HepG2 (cell line): ENCODE measurements around the gene GFRA3. TPM values are rescaled to one million over a fixed set of nuclear protein-coding genes. Genes with fewer than 3 reads are reported as not detected.

Experiments used
- ATF7 ChIP-seq, 2 experiments: fragments of 450-650 bp in 1 of 2; sonication (generic) in 1 of 2; formaldehyde crosslinking in 1 of 2; IDR thresholded peaks; 2 replicates each; pipeline versions ENCODE4 v1.4.0 to v1.6.1; 2016 to 2020; ENCODE audit warnings: antibody characterized with exemption in 1 of 2, mild to moderate bottlenecking in 1 of 2, missing genetic modification reagents in 1 of 2
- CBX2 ChIP-seq, 2 experiments: fragments of 200-600 bp in 1 of 2; sonication (generic); formaldehyde crosslinking in 1 of 2; IDR thresholded peaks; 2 replicates each; pipeline versions ENCODE4 v1.7.0 to v1.8.1; 2018 to 2022; ENCODE audit warnings: low read depth in 2 of 2, low read length in 1 of 2, mild to moderate bottlenecking in 1 of 2, missing genetic modification reagents in 1 of 2
- CHD4 ChIP-seq: fragments of 200-600 bp; sonication (generic); IDR thresholded peaks from 2 replicates; pipeline ENCODE4 v1.7.0; 2017; ENCODE audit warnings: mild to moderate bottlenecking, low read length, borderline replicate concordance
- DNMT1 ChIP-seq: sonication (generic); formaldehyde crosslinking; IDR thresholded peaks from 2 replicates; pipeline ENCODE4 v1.5.1; 2020; ENCODE audit warnings: mild to moderate bottlenecking, missing genetic modification reagents
- HNRNPL ChIP-seq: fragments of 200-400 bp; formaldehyde crosslinking; IDR thresholded peaks from 2 replicates; pipeline ENCODE4 v1.6.1; 2017; ENCODE audit warnings: mild to moderate bottlenecking, low read depth, low read length
- PRMT3 ChIP-seq: sonication (generic); formaldehyde crosslinking; IDR thresholded peaks from 2 replicates; pipeline ENCODE4 v1.8.1; 2022; ENCODE audit warnings: low read depth, mild to moderate bottlenecking, moderate library complexity, missing genetic modification reagents, borderline replicate concordance
- SMAD1 ChIP-seq: sonication (generic); formaldehyde crosslinking; IDR thresholded peaks from 2 replicates; pipeline ENCODE4 v1.4.0; 2020; ENCODE audit warnings: missing genetic modification reagents, low read depth, mild to moderate bottlenecking, borderline replicate concordance
- SSRP1 ChIP-seq: IDR thresholded peaks from 2 replicates; pipeline ENCODE4 v1.6.1; 2016; ENCODE audit warnings: control low read depth
- ZFP36L1 ChIP-seq: sonication (generic); formaldehyde crosslinking; IDR thresholded peaks from 2 replicates; pipeline ENCODE4 v1.8.0; 2022; ENCODE audit warnings: mild to moderate bottlenecking, missing genetic modification reagents, moderate library complexity
- ZNF136 ChIP-seq: sonication (generic); formaldehyde crosslinking; IDR thresholded peaks from 2 replicates; pipeline ENCODE4 v1.8.1; 2022; ENCODE audit warnings: low read depth, mild to moderate bottlenecking, moderate library complexity, missing genetic modification reagents
- ZNF180 ChIP-seq: sonication (generic); formaldehyde crosslinking; IDR thresholded peaks from 2 replicates; pipeline ENCODE4 v1.4.0; 2020; ENCODE audit warnings: low read depth, missing genetic modification reagents, borderline replicate concordance
- ZNF282 ChIP-seq: fragments of 450-650 bp; IDR thresholded peaks from 2 replicates; pipeline ENCODE4 v1.6.1; 2018; ENCODE audit not compliant: partially characterized antibody
- ZNF598 ChIP-seq: sonication (generic); formaldehyde crosslinking; IDR thresholded peaks from 2 replicates; pipeline ENCODE4 v1.5.1; 2020; ENCODE audit warnings: mild to moderate bottlenecking, missing genetic modification reagents, borderline replicate concordance
- polyA plus RNA-seq, 8 experiments: library from polyadenylated mRNA; depleted of rRNA in 3 of 8; stranded (reverse) in 7 of 8; unstranded in 1 of 8; fragments of >200 nt; fragmentation: Illumina TruSeq in 4 of 8; extraction: Trizol in 4 of 8; gene quantifications; 2 replicates each; pipeline versions ENCODE4 v1.2.1 to v1.2.3, GENCODE V29; 2011 to 2016; ENCODE audit warnings: low read depth in 4 of 8, missing spikeins in 1 of 8, mixed read lengths in 1 of 8; ENCODE audit not compliant: insufficient read depth in 1 of 8
- total RNA-seq, 5 experiments: library from RNA; depleted of rRNA; stranded (reverse); fragments of >200 nt; fragmentation: Illumina TruSeq; extraction: Trizol; gene quantifications; 2 replicates each; pipeline ENCODE4 v1.2.3, GENCODE V29; 2016; ENCODE audit warnings: low read depth in 1 of 5
- TF ChIP-seq, protein P1 (sequence below): sonication (generic); formaldehyde crosslinking; conservative IDR thresholded peaks from 2 replicates; pipeline ENCODE4 v1.4.0; 2020; ENCODE audit warnings: missing genetic modification reagents
- TF ChIP-seq, protein P2 (sequence below): IDR thresholded peaks from 2 replicates; pipeline ENCODE4 v1.4.0; 2020; ENCODE audit warnings: mild to moderate bottlenecking, missing genetic modification reagents
- TF ChIP-seq, protein P3 (sequence below): sonication (generic); formaldehyde crosslinking; IDR thresholded peaks from 2 replicates; pipeline ENCODE4 v1.4.0; 2020; ENCODE audit warnings: low read depth, mild to moderate bottlenecking, missing genetic modification reagents
- TF ChIP-seq, protein P4 (sequence below): sonication (generic); formaldehyde crosslinking; IDR thresholded peaks from 2 replicates; pipeline ENCODE4 v1.8.0; 2022; ENCODE audit warnings: missing genetic modification reagents, low read depth, mild to moderate bottlenecking, borderline replicate concordance
- TF ChIP-seq, protein P5 (sequence below): sonication (generic); formaldehyde crosslinking; IDR thresholded peaks from 2 replicates; pipeline ENCODE4 v1.4.0; 2020; ENCODE audit warnings: missing genetic modification reagents; ENCODE audit errors: not compliant biosample characterization

The GFRA3 gene
- total and polyA plus RNA-seq, 2 of the 13 experiments (the other 11 are each of a cell fraction or from before 2014, with no cell fraction given): 0.27 to 0.30 TPM

DNA sequence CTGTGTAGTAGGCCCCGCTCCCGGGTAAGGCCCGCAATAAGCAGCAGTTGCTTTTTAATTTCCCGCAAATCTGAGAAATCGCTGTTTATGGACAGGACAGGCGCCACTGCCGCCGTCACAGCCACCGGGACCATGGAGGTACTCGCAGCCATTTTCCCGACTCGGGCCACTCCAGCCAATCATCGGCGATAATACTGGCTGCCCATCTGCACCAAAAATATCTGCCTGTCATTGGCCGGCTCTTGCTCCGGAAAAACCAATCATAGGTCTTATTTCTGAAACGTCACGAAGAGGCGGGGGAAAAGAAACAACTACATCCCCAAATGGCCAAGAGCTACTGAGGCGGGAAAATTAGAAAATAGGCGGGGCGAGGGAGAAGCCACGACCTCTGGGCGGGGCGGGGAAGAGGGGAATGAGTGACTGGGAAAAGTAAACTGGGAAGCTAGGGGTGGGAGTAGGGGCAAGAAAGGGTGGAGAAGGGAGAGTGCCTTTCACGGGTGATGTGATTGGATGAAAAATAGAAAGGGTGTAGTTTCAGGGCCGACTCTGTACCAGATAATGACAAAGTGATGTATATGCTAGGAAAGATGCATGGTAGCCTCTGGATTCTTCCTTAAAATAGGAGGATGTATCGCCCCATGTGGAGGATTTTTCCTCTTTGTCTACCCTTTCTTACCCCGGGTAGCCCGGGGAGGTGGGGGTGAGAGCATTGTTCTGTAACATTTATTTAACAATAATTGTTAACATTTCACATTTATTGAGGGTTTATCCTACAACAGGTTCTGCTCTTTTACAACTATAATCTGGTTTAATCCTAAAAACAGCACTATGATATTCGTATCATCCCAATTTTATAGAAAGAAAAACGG lies 61.0 kb downstream of the GFRA3 start, which contains the start of gene CDC23 (continued):
- TF ChIP-seq, protein P1, sequence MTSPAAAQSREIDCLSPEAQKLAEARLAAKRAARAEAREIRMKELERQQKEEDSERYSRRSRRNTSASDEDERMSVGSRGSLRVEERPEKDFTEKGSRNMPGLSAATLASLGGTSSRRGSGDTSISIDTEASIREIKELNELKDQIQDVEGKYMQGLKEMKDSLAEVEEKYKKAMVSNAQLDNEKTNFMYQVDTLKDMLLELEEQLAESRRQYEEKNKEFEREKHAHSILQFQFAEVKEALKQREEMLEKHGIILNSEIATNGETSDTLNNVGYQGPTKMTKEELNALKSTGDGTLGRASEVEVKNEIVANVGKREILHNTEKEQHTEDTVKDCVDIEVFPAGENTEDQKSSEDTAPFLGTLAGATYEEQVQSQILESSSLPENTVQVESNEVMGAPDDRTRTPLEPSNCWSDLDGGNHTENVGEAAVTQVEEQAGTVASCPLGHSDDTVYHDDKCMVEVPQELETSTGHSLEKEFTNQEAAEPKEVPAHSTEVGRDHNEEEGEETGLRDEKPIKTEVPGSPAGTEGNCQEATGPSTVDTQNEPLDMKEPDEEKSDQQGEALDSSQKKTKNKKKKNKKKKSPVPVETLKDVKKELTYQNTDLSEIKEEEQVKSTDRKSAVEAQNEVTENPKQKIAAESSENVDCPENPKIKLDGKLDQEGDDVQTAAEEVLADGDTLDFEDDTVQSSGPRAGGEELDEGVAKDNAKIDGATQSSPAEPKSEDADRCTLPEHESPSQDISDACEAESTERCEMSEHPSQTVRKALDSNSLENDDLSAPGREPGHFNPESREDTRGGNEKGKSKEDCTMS (CRISPR knock-in tag): no peak
- TF ChIP-seq CHD4 (peak; percentile 60; the same call in 1 of the 2 replicates), CBX2 (IDR thresholded peaks at IDR 0.05; ENCODE audit: low read depth, low read length) (no peak), CBX2 (CRISPR knock-in tag; IDR thresholded peaks at IDR 0.05; ENCODE audit: low read depth) (no peak), DNMT1 (no peak), PRMT3 (no peak), ZNF282 (no peak), ZNF136 (CRISPR knock-in tag) (0 out of 2 replicates have a peak, but pooled peaks have one; percentile 28), ZFP36L1 (CRISPR knock-in tag) (peak; percentile 80; the same call in 1 of the 2 replicates), SSRP1 (CRISPR knock-in tag) (no peak), ZNF180 (no peak), HNRNPL (0 out of 2 replicates have a peak, but pooled peaks have one; percentile 32), ATF7 (IDR thresholded peaks at IDR 0.05) (no peak), ATF7 (CRISPR knock-in tag; IDR thresholded peaks at IDR 0.05) (no peak), ZNF598 (CRISPR knock-in tag) (no peak), SMAD1 (CRISPR knock-in tag) (no peak)
- TF ChIP-seq, protein P2, sequence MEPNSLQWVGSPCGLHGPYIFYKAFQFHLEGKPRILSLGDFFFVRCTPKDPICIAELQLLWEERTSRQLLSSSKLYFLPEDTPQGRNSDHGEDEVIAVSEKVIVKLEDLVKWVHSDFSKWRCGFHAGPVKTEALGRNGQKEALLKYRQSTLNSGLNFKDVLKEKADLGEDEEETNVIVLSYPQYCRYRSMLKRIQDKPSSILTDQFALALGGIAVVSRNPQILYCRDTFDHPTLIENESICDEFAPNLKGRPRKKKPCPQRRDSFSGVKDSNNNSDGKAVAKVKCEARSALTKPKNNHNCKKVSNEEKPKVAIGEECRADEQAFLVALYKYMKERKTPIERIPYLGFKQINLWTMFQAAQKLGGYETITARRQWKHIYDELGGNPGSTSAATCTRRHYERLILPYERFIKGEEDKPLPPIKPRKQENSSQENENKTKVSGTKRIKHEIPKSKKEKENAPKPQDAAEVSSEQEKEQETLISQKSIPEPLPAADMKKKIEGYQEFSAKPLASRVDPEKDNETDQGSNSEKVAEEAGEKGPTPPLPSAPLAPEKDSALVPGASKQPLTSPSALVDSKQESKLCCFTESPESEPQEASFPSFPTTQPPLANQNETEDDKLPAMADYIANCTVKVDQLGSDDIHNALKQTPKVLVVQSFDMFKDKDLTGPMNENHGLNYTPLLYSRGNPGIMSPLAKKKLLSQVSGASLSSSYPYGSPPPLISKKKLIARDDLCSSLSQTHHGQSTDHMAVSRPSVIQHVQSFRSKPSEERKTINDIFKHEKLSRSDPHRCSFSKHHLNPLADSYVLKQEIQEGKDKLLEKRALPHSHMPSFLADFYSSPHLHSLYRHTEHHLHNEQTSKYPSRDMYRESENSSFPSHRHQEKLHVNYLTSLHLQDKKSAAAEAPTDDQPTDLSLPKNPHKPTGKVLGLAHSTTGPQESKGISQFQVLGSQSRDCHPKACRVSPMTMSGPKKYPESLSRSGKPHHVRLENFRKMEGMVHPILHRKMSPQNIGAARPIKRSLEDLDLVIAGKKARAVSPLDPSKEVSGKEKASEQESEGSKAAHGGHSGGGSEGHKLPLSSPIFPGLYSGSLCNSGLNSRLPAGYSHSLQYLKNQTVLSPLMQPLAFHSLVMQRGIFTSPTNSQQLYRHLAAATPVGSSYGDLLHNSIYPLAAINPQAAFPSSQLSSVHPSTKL: 0 out of 2 replicates have a peak, but pooled peaks have one; percentile 7
- TF ChIP-seq, protein P3, sequence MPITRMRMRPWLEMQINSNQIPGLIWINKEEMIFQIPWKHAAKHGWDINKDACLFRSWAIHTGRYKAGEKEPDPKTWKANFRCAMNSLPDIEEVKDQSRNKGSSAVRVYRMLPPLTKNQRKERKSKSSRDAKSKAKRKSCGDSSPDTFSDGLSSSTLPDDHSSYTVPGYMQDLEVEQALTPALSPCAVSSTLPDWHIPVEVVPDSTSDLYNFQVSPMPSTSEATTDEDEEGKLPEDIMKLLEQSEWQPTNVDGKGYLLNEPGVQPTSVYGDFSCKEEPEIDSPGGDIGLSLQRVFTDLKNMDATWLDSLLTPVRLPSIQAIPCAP (CRISPR knock-in tag): no peak
- TF ChIP-seq, protein P4, sequence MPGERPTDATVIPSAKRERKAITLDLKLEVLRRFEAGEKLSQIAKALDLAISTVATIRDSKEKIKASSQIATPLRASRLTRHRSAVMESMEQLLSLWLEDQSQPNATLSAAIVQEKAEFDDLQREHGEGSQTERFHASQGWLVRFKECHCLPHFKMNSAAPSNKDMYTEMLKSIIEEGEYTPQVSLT (CRISPR knock-in tag): no peak
- TF ChIP-seq, protein P5, sequence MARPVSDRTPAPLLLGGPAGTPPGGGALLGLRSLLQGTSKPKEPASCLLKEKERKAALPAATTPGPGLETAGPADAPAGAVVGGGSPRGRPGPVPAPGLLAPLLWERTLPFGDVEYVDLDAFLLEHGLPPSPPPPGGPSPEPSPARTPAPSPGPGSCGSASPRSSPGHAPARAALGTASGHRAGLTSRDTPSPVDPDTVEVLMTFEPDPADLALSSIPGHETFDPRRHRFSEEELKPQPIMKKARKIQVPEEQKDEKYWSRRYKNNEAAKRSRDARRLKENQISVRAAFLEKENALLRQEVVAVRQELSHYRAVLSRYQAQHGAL (CRISPR knock-in tag): no peak
